OCI-LY3 (cell line): ENCODE measurements around the gene MAP3K15.

ENCODE experiments used
- EZH2phosphoT487 ChIP-seq: fragments of 200-600 bp; shearing (Covaris generic); IDR thresholded peaks from 2 replicates; pipeline ENCODE4 v1.6.1; 2018; ENCODE audit warnings: antibody characterized with exemption, mixed run types, low read depth
- TF ChIP-seq, protein P1 (sequence below): fragments of 200-600, 300-600 bp; sonication (generic); IDR thresholded peaks from 2 replicates; pipeline ENCODE4 v1.5.1; 2014; ENCODE audit warnings: antibody characterized with exemption, low read length, low read depth

DNA sequence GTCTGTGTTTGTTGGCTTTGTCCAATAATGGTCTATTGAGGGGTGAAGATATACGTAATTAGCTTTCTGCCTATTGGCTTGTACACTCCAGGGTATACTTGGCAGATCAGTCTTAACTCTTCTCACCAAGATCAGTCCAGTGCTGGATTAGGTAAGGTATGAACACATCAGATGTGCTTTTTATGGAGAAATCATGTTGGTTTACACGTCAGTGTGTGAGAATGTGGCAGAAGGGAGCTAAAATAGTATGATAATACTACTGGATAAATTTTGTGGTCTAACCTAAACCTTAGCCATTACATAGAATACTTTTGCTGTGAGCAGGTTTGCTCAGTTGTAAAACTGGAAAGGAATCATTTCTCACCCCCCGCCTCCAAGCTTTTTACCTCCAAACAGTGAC, 167.4 kb downstream of the MAP3K15 start:
- TF ChIP-seq, protein P1, sequence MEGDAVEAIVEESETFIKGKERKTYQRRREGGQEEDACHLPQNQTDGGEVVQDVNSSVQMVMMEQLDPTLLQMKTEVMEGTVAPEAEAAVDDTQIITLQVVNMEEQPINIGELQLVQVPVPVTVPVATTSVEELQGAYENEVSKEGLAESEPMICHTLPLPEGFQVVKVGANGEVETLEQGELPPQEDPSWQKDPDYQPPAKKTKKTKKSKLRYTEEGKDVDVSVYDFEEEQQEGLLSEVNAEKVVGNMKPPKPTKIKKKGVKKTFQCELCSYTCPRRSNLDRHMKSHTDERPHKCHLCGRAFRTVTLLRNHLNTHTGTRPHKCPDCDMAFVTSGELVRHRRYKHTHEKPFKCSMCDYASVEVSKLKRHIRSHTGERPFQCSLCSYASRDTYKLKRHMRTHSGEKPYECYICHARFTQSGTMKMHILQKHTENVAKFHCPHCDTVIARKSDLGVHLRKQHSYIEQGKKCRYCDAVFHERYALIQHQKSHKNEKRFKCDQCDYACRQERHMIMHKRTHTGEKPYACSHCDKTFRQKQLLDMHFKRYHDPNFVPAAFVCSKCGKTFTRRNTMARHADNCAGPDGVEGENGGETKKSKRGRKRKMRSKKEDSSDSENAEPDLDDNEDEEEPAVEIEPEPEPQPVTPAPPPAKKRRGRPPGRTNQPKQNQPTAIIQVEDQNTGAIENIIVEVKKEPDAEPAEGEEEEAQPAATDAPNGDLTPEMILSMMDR: no peak
- TF ChIP-seq EZH2phosphoT487: no peak
